BLaER1 treated with 17β-estradiol and CSF1 and Interleukin-3, amounts not matched to agents 10 nM and 100 nM (cell line): ENCODE measurements around the gene CRACDL.

Experiments
- H3K27ac ChIP-seq, 11 experiments: shearing (Covaris generic); formaldehyde crosslinking; 2 replicates each; pipeline ENCODE4 v1.8.1; 2022
- H3K27me3 ChIP-seq, 11 experiments: shearing (Covaris generic); formaldehyde crosslinking; 2 replicates each; pipeline ENCODE4 v1.8.1; 2022
- H3K36me3 ChIP-seq, 11 experiments: shearing (Covaris generic); formaldehyde crosslinking; 2 replicates each; pipeline ENCODE4 v1.8.1; 2022
- H3K4me1 ChIP-seq, 10 experiments: shearing (Covaris generic); formaldehyde crosslinking; 2 replicates each; pipeline ENCODE4 v1.8.1; 2022
- H3K4me2 ChIP-seq, 11 experiments: shearing (Covaris generic); formaldehyde crosslinking; 2 replicates each; pipeline ENCODE4 v1.8.1; 2022
- H3K4me3 ChIP-seq, 10 experiments: shearing (Covaris generic); formaldehyde crosslinking; 2 replicates each; pipeline ENCODE4 v1.8.1; 2022
- H3K9ac ChIP-seq, 11 experiments: shearing (Covaris generic); formaldehyde crosslinking; 2 replicates each; pipeline ENCODE4 v1.8.1; 2022
- H3K9me3 ChIP-seq, 11 experiments: shearing (Covaris generic); formaldehyde crosslinking; replicated peaks in 1 of 11; 2 replicates each; pipeline ENCODE4 v1.8.1; 2022
- H4K20me1 ChIP-seq, 11 experiments: shearing (Covaris generic); formaldehyde crosslinking; 2 replicates each; pipeline ENCODE4 v1.8.1; 2022
- Cebpa-rat ChIP-seq, 11 experiments: shearing (Covaris generic); IDR thresholded peaks; 2 replicates each; pipeline ENCODE4 v1.8.1; 2022

The CRACDL gene

DNA sequence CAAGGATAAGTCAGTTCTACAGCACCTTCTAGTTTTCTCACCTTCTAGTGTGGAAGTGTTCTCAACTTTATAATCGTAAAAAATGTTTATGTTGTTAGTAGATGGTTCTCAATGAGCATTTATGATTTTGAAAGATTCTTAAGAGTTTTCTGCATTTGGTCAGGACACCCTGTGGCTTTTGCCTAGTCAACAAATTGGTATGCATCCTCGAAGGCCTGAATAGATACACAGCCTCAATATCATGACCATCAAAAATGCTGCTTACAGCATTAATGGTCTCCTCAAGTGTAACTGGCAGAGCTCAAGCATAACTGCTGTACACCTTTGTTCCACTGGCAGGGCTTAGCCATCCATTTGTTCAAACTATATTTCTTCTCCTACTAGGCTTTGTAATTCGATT, 96.7 kb downstream of the CRACDL start:
- Histone ChIP-seq H3K9me3 (no peaks in the 10 kb centered on the region), H3K27ac (no peak overlapping the region), H3K36me3 (no peaks in the 10 kb centered on the region), H3K4me1 (peaks cover 16 to 24% (median 22%) of the 10 kb centered on the region in 10 experiments), H4K20me1 (no peaks in the 10 kb centered on the region), H3K9ac (no peak overlapping the region), H3K27me3 (no peaks in the 10 kb centered on the region), H3K4me3 (no peak overlapping the region), H3K4me2 (no peak overlapping the region)
- TF ChIP-seq Cebpa-rat (IDR thresholded peaks at IDR 0.05) = no peak

DNA sequence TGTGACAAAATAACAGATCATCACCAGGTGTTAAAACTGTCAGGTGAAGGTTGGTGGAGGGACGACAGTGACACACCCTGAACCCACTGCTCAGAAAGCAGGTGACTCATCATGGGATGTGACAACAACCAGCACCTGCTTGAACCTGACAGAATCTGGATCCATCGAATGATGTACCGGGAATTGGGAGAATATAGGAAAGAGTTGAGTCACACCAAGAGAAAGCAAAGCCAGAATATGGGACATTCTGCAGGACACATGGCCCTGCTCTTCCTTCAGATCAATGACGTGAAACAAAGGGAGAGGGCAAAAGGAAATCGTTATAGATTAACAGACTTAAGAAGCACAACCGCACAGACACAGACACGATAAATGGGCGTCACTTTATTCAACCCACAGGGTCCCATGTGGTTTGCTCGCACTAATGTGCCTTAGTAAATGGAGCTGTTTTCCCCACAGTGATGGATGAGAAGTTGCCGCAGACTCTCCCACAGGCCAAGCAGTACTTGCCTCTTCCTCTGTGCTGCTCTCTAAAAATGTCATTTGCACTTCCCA, 100.1 kb downstream of the CRACDL start:
- Histone ChIP-seq H4K20me1 (no peaks in the 10 kb centered on the region), H3K9ac (peak overlapping the region in 7 of 11 experiments; percentile 18 to 41 (median 29); a peak in 5 of 22 replicates), H3K36me3 (no peaks in the 10 kb centered on the region), H3K27ac (peak overlapping the region in 5 of 11 experiments; percentile 6 to 52 (median 29); a peak in 3 of 22 replicates), H3K4me1 (peaks cover 33 to 48% (median 38%) of the 10 kb centered on the region in 10 experiments), H3K9me3 (no peaks in the 10 kb centered on the region), H3K27me3 (no peaks in the 10 kb centered on the region), H3K4me2 (peak overlapping the region; percentile 51 to 87 (median 78)), H3K4me3 (no peak overlapping the region)
- no peak for TF ChIP-seq Cebpa-rat (IDR thresholded peaks at IDR 0.05)

DNA sequence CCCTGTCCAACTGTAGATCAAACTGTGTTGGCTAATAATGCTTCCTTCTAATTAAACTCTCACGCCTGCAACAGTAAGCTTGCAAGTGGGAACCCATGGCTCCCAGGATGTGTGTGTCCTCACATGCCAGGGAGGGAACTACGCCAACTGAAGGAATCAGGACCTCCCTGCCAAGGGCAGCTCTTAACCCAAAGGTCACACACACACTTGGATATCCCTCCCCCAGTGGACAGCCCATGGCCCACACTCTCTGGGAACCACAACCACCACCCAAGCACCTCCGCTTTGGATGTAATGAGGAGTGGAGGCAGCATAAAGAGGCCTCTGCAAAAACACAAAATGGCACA, 102.1 kb downstream of the CRACDL start:
- H3K4me3 ChIP-seq = no peak overlapping the region
- H4K20me1 ChIP-seq = no peaks in the 10 kb centered on the region
- H3K27ac ChIP-seq = no peak overlapping the region
- H3K27me3 ChIP-seq = no peaks in the 10 kb centered on the region
- H3K4me2 ChIP-seq = peak overlapping the region; percentile 7 to 62 (median 39); a peak in 18 of 22 replicates
- TF ChIP-seq Cebpa-rat (IDR thresholded peaks at IDR 0.05) = no peak
- H3K4me1 ChIP-seq = peaks cover 44 to 58% (median 48%) of the 10 kb centered on the region in 10 experiments
- H3K9me3 ChIP-seq = no peaks in the 10 kb centered on the region
- H3K36me3 ChIP-seq = no peaks in the 10 kb centered on the region
- no peak overlapping the region for H3K9ac ChIP-seq

DNA sequence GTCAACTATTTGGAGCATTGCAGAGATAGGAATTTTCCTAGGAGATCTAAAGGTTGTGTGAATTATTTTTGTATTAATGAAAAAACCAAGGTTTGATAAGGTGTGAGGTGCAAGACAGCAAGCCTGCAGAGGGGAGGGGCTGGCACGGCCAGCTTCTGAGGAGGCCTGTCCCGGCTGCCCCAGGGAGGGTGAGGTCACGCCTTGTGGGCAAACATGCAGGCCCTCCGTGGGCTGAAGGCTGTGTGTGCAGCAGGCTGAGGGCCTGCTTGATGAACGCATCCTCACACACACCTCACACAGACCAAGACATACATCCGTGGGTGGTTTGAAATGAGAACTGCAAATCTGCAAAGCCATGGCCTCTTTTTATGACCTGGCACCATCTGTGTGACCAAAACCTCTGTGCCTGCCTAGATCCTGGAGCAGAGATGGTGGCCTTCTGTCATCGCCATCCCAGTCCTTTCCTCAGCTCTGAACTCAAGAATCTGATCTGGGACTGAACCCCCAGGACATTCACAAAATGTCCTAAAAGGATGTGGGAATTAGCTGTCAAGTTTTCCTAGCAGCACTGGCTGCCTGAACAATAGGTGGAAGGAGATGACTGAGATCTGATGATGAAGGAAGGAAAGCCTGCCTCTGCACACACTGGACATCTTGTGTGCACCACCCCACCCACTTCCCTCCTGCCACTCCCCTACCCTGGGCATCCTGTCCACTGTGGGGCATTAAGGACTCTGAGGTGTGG, 102.7 kb downstream of the CRACDL start:
- no peak overlapping the region for H3K27ac ChIP-seq
- no peak overlapping the region for H3K9ac ChIP-seq
- no peaks in the 10 kb centered on the region for H4K20me1 ChIP-seq
- no peak overlapping the region for H3K4me3 ChIP-seq
- no peak for TF ChIP-seq Cebpa-rat (IDR thresholded peaks at IDR 0.05)
- peaks cover 49 to 64% (median 53%) of the 10 kb centered on the region in 10 experiments for H3K4me1 ChIP-seq
- H3K9me3 ChIP-seq = no peaks in the 10 kb centered on the region
- no peaks in the 10 kb centered on the region for H3K27me3 ChIP-seq
- peak overlapping the region; percentile 7 to 62 (median 39); a peak in 18 of 22 replicates for H3K4me2 ChIP-seq
- no peaks in the 10 kb centered on the region for H3K36me3 ChIP-seq

DNA sequence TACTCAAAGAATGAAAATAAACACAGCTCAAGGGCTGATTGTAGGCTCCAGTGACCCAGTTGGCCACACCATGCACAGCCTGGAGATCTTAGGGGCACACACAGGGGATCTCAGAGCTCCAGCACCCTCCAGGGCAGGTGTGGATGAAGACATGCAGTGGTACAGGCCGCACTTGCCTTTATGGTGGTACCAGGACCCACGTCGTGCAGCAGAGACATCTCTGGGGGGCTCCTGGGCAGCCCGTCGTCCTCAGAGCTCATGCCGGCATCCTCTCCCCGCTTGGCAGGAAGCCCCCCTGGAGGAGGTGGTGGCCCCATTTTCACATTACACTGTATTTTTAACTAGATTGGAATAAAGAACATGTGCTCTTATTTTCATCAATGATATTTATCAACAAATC, 103.9 kb downstream of the CRACDL start:
- H4K20me1 ChIP-seq = no peaks in the 10 kb centered on the region
- no peaks in the 10 kb centered on the region for H3K36me3 ChIP-seq
- H3K27me3 ChIP-seq = no peaks in the 10 kb centered on the region
- no peak overlapping the region for H3K9ac ChIP-seq
- peak overlapping the region in 2 of 11 experiments; percentile 2 to 18; a peak in 1 of 22 replicates for H3K4me2 ChIP-seq
- H3K4me3 ChIP-seq = no peak overlapping the region
- TF ChIP-seq Cebpa-rat (IDR thresholded peaks at IDR 0.05) = no peak
- no peaks in the 10 kb centered on the region for H3K9me3 ChIP-seq
- no peak overlapping the region for H3K27ac ChIP-seq
- peaks cover 49 to 64% (median 55%) of the 10 kb centered on the region in 10 experiments for H3K4me1 ChIP-seq

DNA sequence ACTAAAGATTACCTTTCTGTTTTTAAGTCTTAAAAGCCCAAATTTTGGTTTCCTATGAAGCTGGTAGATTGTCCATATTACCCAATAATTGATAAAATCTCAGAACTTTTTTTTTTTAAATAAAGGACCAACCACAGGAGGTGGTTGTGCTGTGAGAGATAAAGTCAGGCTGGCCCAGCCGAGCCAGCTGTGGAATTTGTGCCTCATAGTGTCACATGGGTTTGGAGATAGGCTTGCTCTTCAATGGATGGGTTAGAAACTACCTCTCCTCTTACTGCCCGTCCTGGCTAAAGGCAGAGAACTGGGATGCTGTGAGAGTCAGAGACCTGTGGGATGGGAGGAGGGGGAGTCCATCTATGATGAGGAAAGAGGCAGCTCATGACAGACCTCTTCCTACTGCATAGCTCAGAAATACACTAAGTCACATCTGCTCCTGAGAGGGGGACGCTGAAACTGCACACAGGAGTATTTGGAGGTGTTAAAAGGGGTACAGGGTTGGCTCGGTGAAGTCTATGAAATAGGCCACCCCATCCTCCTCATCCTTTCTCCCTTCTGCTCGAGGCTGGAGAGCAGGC, 105.4 kb downstream of the CRACDL start:
- Histone ChIP-seq H3K27ac (no peak overlapping the region), H3K4me2 (no peak overlapping the region), H3K27me3 (no peaks in the 10 kb centered on the region), H3K9ac (no peak overlapping the region), H3K36me3 (no peaks in the 10 kb centered on the region), H3K4me3 (no peak overlapping the region), H3K4me1 (peaks cover 35 to 50% (median 42%) of the 10 kb centered on the region in 10 experiments), H3K9me3 (no peaks in the 10 kb centered on the region), H4K20me1 (no peaks in the 10 kb centered on the region)
- TF ChIP-seq Cebpa-rat (IDR thresholded peaks at IDR 0.05) = no peak

DNA sequence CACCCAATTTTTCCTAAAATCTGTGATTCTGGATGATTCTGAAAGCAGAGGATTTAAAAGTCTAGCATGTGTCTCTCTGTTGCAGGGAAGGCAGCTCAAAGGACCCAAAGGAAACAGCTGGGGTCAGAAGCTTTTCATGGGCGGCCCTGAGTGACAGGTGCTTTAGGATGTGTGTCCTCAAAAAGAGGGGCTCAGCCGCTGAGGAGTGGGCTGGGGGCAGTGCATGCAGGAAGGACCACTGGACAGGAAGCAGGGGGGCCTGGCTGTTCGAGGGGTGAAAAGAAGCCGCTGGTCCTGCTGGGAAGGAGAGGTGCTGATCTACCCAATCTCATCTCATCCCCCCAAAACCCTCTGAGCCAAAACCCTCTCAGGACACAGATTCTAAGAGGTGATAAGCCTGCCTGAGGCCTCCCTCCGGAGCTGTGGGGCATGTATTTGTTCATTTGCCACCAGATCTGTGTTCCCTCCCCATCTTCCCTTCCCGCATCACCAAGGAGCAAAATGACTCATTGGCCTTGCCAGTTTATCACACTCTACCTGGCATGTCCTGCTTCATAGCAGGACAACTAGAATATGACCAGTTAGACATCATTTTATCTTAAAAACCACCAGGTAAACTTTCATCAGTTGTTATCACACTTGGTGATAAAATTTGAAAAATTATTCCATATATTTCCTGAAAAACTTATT, 106.3 kb downstream of the CRACDL start:
- peak overlapping the region in 1 of 11 experiments; percentile 31; a peak in 1 of 22 replicates for H3K27ac ChIP-seq
- peaks cover 34 to 53% (median 42%) of the 10 kb centered on the region in 10 experiments for H3K4me1 ChIP-seq
- H3K4me2 ChIP-seq = peak overlapping the region in 10 of 11 experiments; percentile 40 to 76 (median 62); a peak in 19 of 22 replicates
- no peak for TF ChIP-seq Cebpa-rat (IDR thresholded peaks at IDR 0.05)
- H3K4me3 ChIP-seq = no peak overlapping the region
- no peak overlapping the region for H3K9ac ChIP-seq
- H3K36me3 ChIP-seq = no peaks in the 10 kb centered on the region
- no peaks in the 10 kb centered on the region for H3K27me3 ChIP-seq
- H3K9me3 ChIP-seq = no peaks in the 10 kb centered on the region
- no peaks in the 10 kb centered on the region for H4K20me1 ChIP-seq

DNA sequence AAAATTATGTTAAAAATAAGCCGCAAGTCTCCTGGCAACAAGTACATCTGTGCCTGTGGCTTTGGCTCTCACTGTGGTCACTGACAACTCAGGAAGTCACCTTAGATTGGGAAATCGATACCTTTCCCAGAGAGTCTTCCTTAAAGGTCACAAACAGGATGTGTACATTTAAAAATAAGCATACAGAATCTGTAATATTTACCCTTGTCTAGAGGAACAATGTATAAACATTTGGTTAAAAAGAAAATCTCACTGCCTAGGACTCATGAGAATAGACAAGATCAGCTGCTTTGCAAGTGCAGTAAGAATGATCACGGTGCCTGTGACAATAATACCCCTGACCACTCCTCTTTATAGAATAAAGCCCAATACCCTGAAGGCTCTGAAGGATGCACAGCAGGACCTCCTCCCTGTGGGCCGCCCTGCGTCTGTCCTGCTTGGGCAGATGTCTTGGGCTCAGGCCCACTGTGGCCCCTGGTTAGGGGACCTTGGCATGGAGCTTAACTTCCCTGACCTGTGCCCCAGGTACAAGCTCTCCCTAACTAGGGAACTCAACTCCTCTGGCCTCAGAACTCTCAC, 107.1 kb downstream of the CRACDL start:
- Histone ChIP-seq H3K27me3 (no peaks in the 10 kb centered on the region), H3K4me2 (peak overlapping the region; percentile 40 to 76 (median 60)), H3K9me3 (no peaks in the 10 kb centered on the region), H3K4me1 (peaks cover 30 to 57% (median 44%) of the 10 kb centered on the region in 10 experiments), H4K20me1 (no peaks in the 10 kb centered on the region), H3K9ac (peak overlapping the region in 1 of 11 experiments; percentile 1; a peak in 1 of 22 replicates), H3K4me3 (no peak overlapping the region), H3K27ac (peak overlapping the region in 1 of 11 experiments; percentile 31; a peak in 2 of 22 replicates), H3K36me3 (no peaks in the 10 kb centered on the region)
- TF ChIP-seq Cebpa-rat (IDR thresholded peaks at IDR 0.05) = no peak

DNA sequence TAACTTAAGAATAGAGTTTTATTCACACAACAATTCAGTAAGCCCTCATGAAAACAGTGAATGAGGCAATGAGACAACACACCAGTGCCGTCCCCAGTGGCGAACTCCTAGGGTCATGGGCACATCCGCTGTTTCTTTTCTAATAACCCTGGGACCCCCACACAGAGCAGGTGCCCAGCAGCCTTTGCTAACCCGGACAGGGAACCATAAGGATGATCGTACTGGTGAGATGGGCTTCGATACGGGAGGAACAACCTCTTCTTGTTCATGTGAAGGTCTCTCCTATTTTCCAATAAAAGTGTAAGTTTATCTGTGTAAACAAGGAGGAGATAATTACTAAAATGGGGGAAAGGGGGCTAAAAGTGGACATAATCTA, 107.7 kb downstream of the CRACDL start:
- Histone ChIP-seq H3K9me3 (peaks cover 0 to 4% (median 1%) of the 10 kb centered on the region in 11 experiments; a peak in 12 of 22 replicates), H3K4me2 (peak overlapping the region in 10 of 11 experiments; percentile 40 to 76 (median 62); a peak in 19 of 22 replicates), H4K20me1 (no peaks in the 10 kb centered on the region), H3K4me1 (peaks cover 24 to 55% (median 39%) of the 10 kb centered on the region in 10 experiments), H3K27ac (no peak overlapping the region), H3K4me3 (no peak overlapping the region), H3K27me3 (no peaks in the 10 kb centered on the region), H3K36me3 (no peaks in the 10 kb centered on the region), H3K9ac (no peak overlapping the region)
- TF ChIP-seq Cebpa-rat (IDR thresholded peaks at IDR 0.05) = no peak
